Keratinocyte (primary cell): ENCODE results near the gene MAP7. TPM values are rescaled to one million over a fixed set of nuclear protein-coding genes. Genes with fewer than 3 reads are reported as not detected.

Experiments
- DNase-seq: peaks from one replicate; pipeline ENCODE4 v3.0.0-alpha.2; 2011; ENCODE audit warnings: low read depth, missing footprints, low spot score
- FAIRE-seq: peaks from 2 replicates; lab custom pipeline; 2011; peaks lifted over from hg19 to GRCh38; lab: Jason Lieb, UNC
- H2AFZ ChIP-seq: 2 replicates; pipeline ENCODE4 v1.6.0; 2012; ENCODE audit warnings: low read length, control low read depth, inconsistent platforms; ENCODE audit not compliant: control insufficient read depth
- H3K27ac ChIP-seq: 2 replicates; pipeline ENCODE4 v1.5.1; 2011; ENCODE audit warnings: low read length; ENCODE audit not compliant: control insufficient read depth, insufficient read depth
- H3K27me3 ChIP-seq: 3 replicates; pipeline ENCODE4 v1.6.0; 2011; ENCODE audit warnings: low read length; ENCODE audit not compliant: control insufficient read depth, insufficient read depth; ENCODE audit errors: extremely low read depth
- H3K36me3 ChIP-seq, 2 experiments: 2 replicates in 1 of 2; 3 replicates in 1 of 2; pipeline ENCODE4 v1.5.1; 2011; ENCODE audit warnings: low read length in 2 of 2, mild to moderate bottlenecking in 1 of 2; ENCODE audit not compliant: control insufficient read depth in 2 of 2, insufficient read depth in 2 of 2; ENCODE audit errors: extremely low read depth in 1 of 2
- H3K4me1 ChIP-seq: 3 replicates; pipeline ENCODE4 v1.5.1; 2011; ENCODE audit warnings: low read length; ENCODE audit not compliant: control insufficient read depth, insufficient read depth; ENCODE audit errors: extremely low read depth
- H3K4me2 ChIP-seq: 3 replicates; pipeline ENCODE4 v1.6.0; 2011; ENCODE audit warnings: low read depth, low read length; ENCODE audit not compliant: control insufficient read depth, insufficient read depth; ENCODE audit errors: extremely low read depth
- H3K4me3 ChIP-seq, 3 experiments: fragments of 200-600 bp in 1 of 3; sonication (generic) in 1 of 3; 2 replicates in 2 of 3; 3 replicates in 1 of 3; pipeline ENCODE4 v1.5.1; 2011 to 2016; ENCODE audit warnings: low read length in 3 of 3, mild to moderate bottlenecking in 3 of 3, control low read depth in 2 of 3, inconsistent platforms in 1 of 3, low read depth in 1 of 3, mixed read lengths in 1 of 3, mixed run types in 1 of 3, moderate library complexity in 1 of 3; ENCODE audit not compliant: control insufficient read depth in 2 of 3, insufficient read depth in 2 of 3; ENCODE audit errors: extremely low read depth in 1 of 3
- H3K79me2 ChIP-seq: 2 replicates; pipeline ENCODE4 v1.6.0; 2012; ENCODE audit warnings: low read length; ENCODE audit not compliant: control insufficient read depth, insufficient read depth
- H3K9ac ChIP-seq: 3 replicates; pipeline ENCODE4 v1.6.0; 2011; ENCODE audit warnings: low read length; ENCODE audit not compliant: control insufficient read depth, insufficient read depth; ENCODE audit errors: extremely low read depth
- H3K9me1 ChIP-seq: 3 replicates; pipeline ENCODE4 v1.6.0; 2011; ENCODE audit warnings: low read length; ENCODE audit not compliant: control insufficient read depth, insufficient read depth; ENCODE audit errors: extremely low read depth
- H3K9me3 ChIP-seq: 2 replicates; pipeline ENCODE4 v1.5.1; 2012; ENCODE audit warnings: low read depth, low read length; ENCODE audit not compliant: control insufficient read depth
- H4K20me1 ChIP-seq: 3 replicates; pipeline ENCODE4 v1.6.0; 2011; ENCODE audit warnings: low read length; ENCODE audit not compliant: control insufficient read depth, insufficient read depth; ENCODE audit errors: extremely low read depth
- EZH2 ChIP-seq: IDR thresholded peaks from one replicate; pipeline ENCODE4 v1.6.1; 2012; ENCODE audit warnings: inconsistent platforms, mild to moderate bottlenecking, low read length, moderate library complexity
- dilution Hi-C: fragments of 300-500 bp; cut with MboI; formaldehyde crosslinking; loops from one replicate; pipeline ENCODE4 v1.7.0; 2020; ENCODE audit warnings: low sequenced_read_pairs; ENCODE audit not compliant: extremely low pct_ligation_motif_present
- polyA plus RNA-seq, 5 experiments: library from polyadenylated mRNA; depleted of rRNA in 3 of 5; stranded (reverse) in 3 of 5; stranded (forward) in 1 of 5; unstranded in 1 of 5; fragments of >200 nt; gene quantifications; 1 replicate in 1 of 5; 2 replicates in 3 of 5; 3 replicates in 1 of 5; pipeline versions ENCODE4 v1.2.1 to v1.2.3, GENCODE V29; 2011 to 2012; ENCODE audit warnings: missing spikeins in 2 of 5, low read depth in 1 of 5, low replicate concordance in 1 of 5
- TF ChIP-seq, protein P1 (sequence below), 3 experiments: IDR thresholded peaks in 1 of 3; conservative IDR thresholded peaks in 1 of 3; optimal IDR thresholded peaks in 1 of 3; 2 replicates in 2 of 3; 3 replicates in 1 of 3; pipeline versions ENCODE3 to v1.5.1; 2011; ENCODE audit warnings: low read length in 3 of 3, mild to moderate bottlenecking in 3 of 3, moderate library complexity in 2 of 3, control low read depth in 1 of 3, inconsistent platforms in 1 of 3; ENCODE audit not compliant: insufficient read depth in 2 of 3; ENCODE audit errors: extremely low read depth in 1 of 3

Gene MAP7
- polyA plus RNA-seq, 1 donor (not counting 4 experiments of a cell fraction or from before 2014, with no cell fraction given) = 11.8 TPM

DNA sequence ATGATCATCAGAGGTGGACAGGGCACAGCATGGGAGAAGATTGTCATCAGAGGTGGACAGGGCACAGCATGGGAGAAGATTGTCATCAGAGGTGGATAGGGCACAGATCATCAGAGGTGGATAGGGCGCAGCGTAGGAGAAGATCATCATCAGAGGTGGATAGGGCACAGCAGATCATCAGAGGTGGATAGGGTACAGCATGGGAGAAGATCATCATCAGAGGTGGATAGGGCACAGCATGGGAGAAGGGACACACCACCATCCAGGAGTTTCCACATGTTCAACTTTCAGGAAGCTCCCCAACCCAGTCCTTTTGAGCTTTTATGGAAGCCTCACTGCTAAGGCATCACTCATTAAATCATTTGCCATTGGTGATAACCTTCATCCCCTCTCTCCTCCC is 104.1 kb downstream of the MAP7 start:
- TF ChIP-seq EZH2 = no peak
- TF ChIP-seq, protein P1, sequence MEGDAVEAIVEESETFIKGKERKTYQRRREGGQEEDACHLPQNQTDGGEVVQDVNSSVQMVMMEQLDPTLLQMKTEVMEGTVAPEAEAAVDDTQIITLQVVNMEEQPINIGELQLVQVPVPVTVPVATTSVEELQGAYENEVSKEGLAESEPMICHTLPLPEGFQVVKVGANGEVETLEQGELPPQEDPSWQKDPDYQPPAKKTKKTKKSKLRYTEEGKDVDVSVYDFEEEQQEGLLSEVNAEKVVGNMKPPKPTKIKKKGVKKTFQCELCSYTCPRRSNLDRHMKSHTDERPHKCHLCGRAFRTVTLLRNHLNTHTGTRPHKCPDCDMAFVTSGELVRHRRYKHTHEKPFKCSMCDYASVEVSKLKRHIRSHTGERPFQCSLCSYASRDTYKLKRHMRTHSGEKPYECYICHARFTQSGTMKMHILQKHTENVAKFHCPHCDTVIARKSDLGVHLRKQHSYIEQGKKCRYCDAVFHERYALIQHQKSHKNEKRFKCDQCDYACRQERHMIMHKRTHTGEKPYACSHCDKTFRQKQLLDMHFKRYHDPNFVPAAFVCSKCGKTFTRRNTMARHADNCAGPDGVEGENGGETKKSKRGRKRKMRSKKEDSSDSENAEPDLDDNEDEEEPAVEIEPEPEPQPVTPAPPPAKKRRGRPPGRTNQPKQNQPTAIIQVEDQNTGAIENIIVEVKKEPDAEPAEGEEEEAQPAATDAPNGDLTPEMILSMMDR (optimal IDR thresholded peaks at IDR 0.05 in 1 of 3, IDR thresholded peaks at IDR 0.05 in 1 of 3, conservative IDR thresholded peaks at IDR 0.05 in 1 of 3; ENCODE audit: extremely low read depth in 1 of 3, insufficient read depth in 2 of 3, low read length in 3 of 3) = no peak
- Histone ChIP-seq H3K4me1 (no peaks in the 10 kb centered on the region), H2AFZ (no peak overlapping the region), H3K9me3 (no peaks in the 10 kb centered on the region), H3K4me2 (no peak overlapping the region), H3K4me3 (no peak overlapping the region), H3K27ac (no peak overlapping the region), H3K9ac (no peak overlapping the region), H3K27me3 (no peaks in the 10 kb centered on the region), H4K20me1 (no peaks in the 10 kb centered on the region), H3K9me1 (no peaks in the 10 kb centered on the region), H3K36me3 (no peaks in the 10 kb centered on the region), H3K79me2 (peaks cover 2% of the 10 kb centered on the region)
- DNase-seq (no peak), FAIRE-seq (no peak)
- dilution Hi-C loops = no loop called here

DNA sequence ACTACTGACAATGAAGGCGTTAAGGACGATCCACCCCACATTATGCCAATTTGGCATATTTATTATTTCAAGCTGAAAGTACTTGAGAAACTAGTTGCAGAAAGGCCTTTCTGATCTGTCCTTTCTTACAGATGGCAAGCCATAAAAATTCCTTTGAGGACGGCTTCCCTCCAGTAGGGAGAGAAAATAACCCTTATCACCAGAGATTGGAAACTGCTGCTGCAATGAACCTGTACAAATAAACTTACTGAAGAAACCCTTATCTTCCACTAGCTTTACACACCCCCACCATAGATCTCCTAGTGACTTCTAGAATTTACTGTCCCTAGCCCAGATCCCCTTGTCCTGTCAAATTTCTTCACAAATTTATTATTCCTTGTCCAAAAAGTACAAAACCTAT is 105.2 kb downstream of the MAP7 start:
- H3K9ac ChIP-seq = no peak overlapping the region
- no peak overlapping the region for H3K4me2 ChIP-seq
- no peaks in the 10 kb centered on the region for H3K9me3 ChIP-seq
- H3K79me2 ChIP-seq = peaks cover 2% of the 10 kb centered on the region
- no peak overlapping the region for H3K27ac ChIP-seq
- no peak for DNase-seq
- no peaks in the 10 kb centered on the region for H3K9me1 ChIP-seq
- dilution Hi-C loops = no loop called here
- no peak for FAIRE-seq
- H3K4me3 ChIP-seq = no peak overlapping the region
- H4K20me1 ChIP-seq = no peaks in the 10 kb centered on the region
- no peak for TF ChIP-seq EZH2
- TF ChIP-seq, protein P1 (optimal IDR thresholded peaks at IDR 0.05 in 1 of 3, IDR thresholded peaks at IDR 0.05 in 1 of 3, conservative IDR thresholded peaks at IDR 0.05 in 1 of 3; ENCODE audit: extremely low read depth in 1 of 3, insufficient read depth in 2 of 3, low read length in 3 of 3) = no peak
- H3K4me1 ChIP-seq = peaks cover 6% of the 10 kb centered on the region
- no peaks in the 10 kb centered on the region for H3K36me3 ChIP-seq
- H2AFZ ChIP-seq = no peak overlapping the region
- H3K27me3 ChIP-seq = no peaks in the 10 kb centered on the region
